Testis (tissue), 5 donors: ENCODE measurements around the gene OR2L2. TPM values are rescaled to one million over a fixed set of nuclear protein-coding genes. Genes with fewer than 3 reads are reported as not detected.

Experiments
- DNase-seq: peaks from one replicate; pipeline ENCODE4 v3.0.0-alpha.2; 2019
- H3K27ac ChIP-seq, 2 donors: fragments of 200-600 bp; sonication (generic); one replicate each; pipeline ENCODE4 v1.5.1; 2019
- H3K27me3 ChIP-seq: fragments of 200-600 bp; sonication (generic); one replicate; pipeline ENCODE4 v1.5.1; 2019
- H3K36me3 ChIP-seq: fragments of 200-600 bp; sonication (generic); one replicate; pipeline ENCODE4 v1.5.1; 2017; ENCODE audit warnings: low read depth; ENCODE audit errors: missing control alignments
- H3K4me1 ChIP-seq: fragments of 200-600 bp; sonication (generic); one replicate; pipeline ENCODE4 v1.5.1; 2019
- H3K4me3 ChIP-seq, 2 donors: fragments of 200-600 bp; sonication (generic); one replicate each; pipeline ENCODE4 v1.5.1; 2017 to 2019
- H3K9me3 ChIP-seq: fragments of 200-600 bp; sonication (generic); one replicate; pipeline ENCODE4 v1.5.1; 2017
- POLR2A ChIP-seq: fragments of 450-650 bp; IDR thresholded peaks from one replicate; pipeline ENCODE4 v1.6.1; 2017; ENCODE audit warnings: antibody characterized with exemption, mild to moderate bottlenecking, moderate library complexity
- WGBS, 2 donors: methylation state at CpG; one replicate each; pipeline ENCODE4 v1.1.5; 2018; 5-methylcytosine and 5-hydroxymethylcytosine counted together
- intact Hi-C: fragments of 100-400 bp; cut with DNase I; formaldehyde crosslinking; loops from one replicate; pipeline ENCODE4 v1.15.1; 2023; ENCODE audit warnings: low total_unique reads
- long read RNA-seq, 2 donors: transcript quantifications; one replicate each; lab custom pipeline, GENCODE V29; 2026
- polyA plus RNA-seq: library from polyadenylated mRNA; stranded (reverse); fragments of 350-450 nt; fragmentation: Illumina TruSeq; extraction: RNeasy Lipid Tissue Mini Kit (QIAGEN cat#74804); gene quantifications from one replicate; pipeline ENCODE4 v1.2.3, GENCODE V29; 2014; ENCODE audit warnings: low read depth, low replicate concordance; ENCODE audit not compliant: insufficient read depth
- total RNA-seq, 2 donors: library from RNA; depleted of rRNA; stranded (reverse); fragments of >200 nt; gene quantifications; one replicate each; pipeline ENCODE4 v1.2.3, GENCODE V29; 2016
- TF ChIP-seq, protein P1 (sequence below), 3 experiments: fragments of 450-650 bp in 2 of 3; fragments of 200-600 bp in 1 of 3; sonication (generic) in 1 of 3; IDR thresholded peaks; one replicate each; pipeline ENCODE4 v1.5.1; 2016 to 2019; ENCODE audit warnings: antibody characterized with exemption in 3 of 3, mild to moderate bottlenecking in 2 of 3, moderate library complexity in 1 of 3

Gene OR2L2, protein sequence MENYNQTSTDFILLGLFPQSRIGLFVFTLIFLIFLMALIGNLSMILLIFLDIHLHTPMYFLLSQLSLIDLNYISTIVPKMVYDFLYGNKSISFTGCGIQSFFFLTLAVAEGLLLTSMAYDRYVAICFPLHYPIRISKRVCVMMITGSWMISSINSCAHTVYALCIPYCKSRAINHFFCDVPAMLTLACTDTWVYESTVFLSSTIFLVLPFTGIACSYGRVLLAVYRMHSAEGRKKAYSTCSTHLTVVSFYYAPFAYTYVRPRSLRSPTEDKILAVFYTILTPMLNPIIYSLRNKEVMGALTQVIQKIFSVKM
- total RNA-seq (1 to 10 TPM in 1 of 2 donors, under 1 TPM in 1; 0.56 to 1.2 TPM), polyA plus RNA-seq (1.7 TPM)
- long read RNA-seq, donor 1: 0 reads
- long read RNA-seq, donor 2: 0 reads

DNA sequence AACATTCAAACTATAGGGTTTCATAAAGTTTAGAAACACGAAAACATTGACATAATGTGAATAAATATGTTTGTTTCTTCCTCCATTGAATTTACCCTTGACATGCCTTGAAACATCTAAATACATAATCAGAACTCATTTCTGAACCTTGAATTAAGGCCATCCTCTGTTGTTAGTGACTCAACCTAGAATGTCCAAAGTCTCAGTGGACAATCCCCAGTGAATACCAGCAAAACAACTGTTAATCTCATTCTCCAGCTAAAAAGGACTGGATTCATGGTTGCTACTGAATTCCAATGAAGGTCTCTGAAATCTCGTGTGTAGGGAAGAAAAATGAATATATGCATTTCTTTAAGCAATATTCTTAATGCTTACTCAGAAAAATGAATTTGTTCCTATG lies at the start of gene OR2L2:
OR2L2 (plus strand) TSS at position 301 of the 400 bp plus-strand sequence. CDS start 8,198 bp downstream, outside the sequence.
- no peak for DNase-seq
- no peak within 1 kb of the TSS for H3K27ac ChIP-seq
- no peaks in the 10 kb centered on the region for H3K9me3 ChIP-seq
- H3K27me3 ChIP-seq: no peaks in the 10 kb centered on the region
- WGBS, 2 donors: 56 to 74% methylated on average over 2 of the region's 2 CpGs
- no peaks in the 10 kb centered on the region for H3K4me1 ChIP-seq
- no peaks in the 10 kb centered on the region for H3K36me3 ChIP-seq
- intact Hi-C loops: no loop called here
- no peak within 1 kb of the TSS for H3K4me3 ChIP-seq
- TF ChIP-seq, protein P1, sequence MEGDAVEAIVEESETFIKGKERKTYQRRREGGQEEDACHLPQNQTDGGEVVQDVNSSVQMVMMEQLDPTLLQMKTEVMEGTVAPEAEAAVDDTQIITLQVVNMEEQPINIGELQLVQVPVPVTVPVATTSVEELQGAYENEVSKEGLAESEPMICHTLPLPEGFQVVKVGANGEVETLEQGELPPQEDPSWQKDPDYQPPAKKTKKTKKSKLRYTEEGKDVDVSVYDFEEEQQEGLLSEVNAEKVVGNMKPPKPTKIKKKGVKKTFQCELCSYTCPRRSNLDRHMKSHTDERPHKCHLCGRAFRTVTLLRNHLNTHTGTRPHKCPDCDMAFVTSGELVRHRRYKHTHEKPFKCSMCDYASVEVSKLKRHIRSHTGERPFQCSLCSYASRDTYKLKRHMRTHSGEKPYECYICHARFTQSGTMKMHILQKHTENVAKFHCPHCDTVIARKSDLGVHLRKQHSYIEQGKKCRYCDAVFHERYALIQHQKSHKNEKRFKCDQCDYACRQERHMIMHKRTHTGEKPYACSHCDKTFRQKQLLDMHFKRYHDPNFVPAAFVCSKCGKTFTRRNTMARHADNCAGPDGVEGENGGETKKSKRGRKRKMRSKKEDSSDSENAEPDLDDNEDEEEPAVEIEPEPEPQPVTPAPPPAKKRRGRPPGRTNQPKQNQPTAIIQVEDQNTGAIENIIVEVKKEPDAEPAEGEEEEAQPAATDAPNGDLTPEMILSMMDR (IDR thresholded peaks at IDR 0.05): no peak
- TF ChIP-seq POLR2A: no peak

GRCh38 chr1:247992986-247993385 lies 36.9 kb upstream of the OR2L2 start:
- Histone ChIP-seq H3K27me3 (no peaks in the 10 kb centered on the region), H3K4me1 (no peaks in the 10 kb centered on the region), H3K36me3 (no peaks in the 10 kb centered on the region), H3K27ac (no peak overlapping the region), H3K4me3 (no peak overlapping the region), H3K9me3 (no peaks in the 10 kb centered on the region)
- intact Hi-C loops: no loop called here
- DNase-seq: no peak
- TF ChIP-seq POLR2A: no peak
- TF ChIP-seq, protein P1 (IDR thresholded peaks at IDR 0.05): no peak
- WGBS, 2 donors: 66 to 68% methylated on average over 2 of the region's 2 CpGs

DNA sequence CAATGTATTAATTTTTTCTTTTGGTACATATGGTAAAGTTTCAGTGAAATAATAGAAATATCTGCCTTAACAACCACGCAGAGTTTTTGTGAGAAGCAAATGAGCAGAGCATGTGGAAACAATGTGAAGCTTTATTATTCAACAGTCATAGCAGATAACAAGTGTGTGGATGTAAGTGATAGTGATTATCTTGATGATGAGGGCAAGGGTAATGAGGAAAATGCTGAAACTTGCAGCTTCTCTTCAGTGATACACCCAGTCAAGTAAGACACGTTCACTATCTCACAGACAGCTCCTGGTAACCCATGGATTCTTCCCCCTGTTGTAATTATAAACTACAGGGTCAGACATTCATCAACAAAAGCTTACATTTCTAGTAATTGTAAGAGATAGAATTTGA lies 31.1 kb upstream of the OR2L2 start:
- DNase-seq: no peak
- H3K9me3 ChIP-seq: no peaks in the 10 kb centered on the region
- TF ChIP-seq POLR2A: no peak
- TF ChIP-seq, protein P1 (IDR thresholded peaks at IDR 0.05): no peak
- H3K36me3 ChIP-seq: no peaks in the 10 kb centered on the region
- no peak overlapping the region for H3K4me3 ChIP-seq
- no peaks in the 10 kb centered on the region for H3K4me1 ChIP-seq
- intact Hi-C loops: no loop called here
- 56 to 64% methylated on average over 2 of the region's 2 CpGs for WGBS, 2 donors
- no peak overlapping the region for H3K27ac ChIP-seq
- H3K27me3 ChIP-seq: no peaks in the 10 kb centered on the region

DNA sequence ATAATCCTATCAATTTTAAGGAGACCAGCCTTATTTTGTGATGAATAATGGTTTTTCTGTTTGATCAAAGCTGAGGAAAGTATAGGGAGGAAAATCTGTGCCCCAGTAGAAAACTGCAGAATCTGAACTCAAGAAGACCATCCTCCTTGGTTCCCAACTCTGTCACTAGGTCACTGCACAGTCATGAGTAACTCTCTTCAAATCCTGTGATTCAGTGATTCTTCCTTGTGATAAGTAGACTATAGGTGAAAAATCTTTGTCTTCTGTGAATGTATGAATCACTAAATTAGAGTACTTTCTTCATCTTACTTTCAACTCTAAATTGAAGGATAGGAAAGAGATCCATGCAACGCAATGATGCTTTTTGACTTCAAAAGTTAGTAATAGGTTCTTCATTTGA lies 29.7 kb upstream of the OR2L2 start:
- Histone ChIP-seq H3K4me3 (no peak overlapping the region), H3K27me3 (no peaks in the 10 kb centered on the region), H3K9me3 (no peaks in the 10 kb centered on the region), H3K4me1 (no peaks in the 10 kb centered on the region), H3K27ac (no peak overlapping the region), H3K36me3 (no peaks in the 10 kb centered on the region)
- 87 to 90% methylated on average over 1 of the region's 1 CpG for WGBS, 2 donors
- intact Hi-C loops: no loop called here
- TF ChIP-seq, protein P1 (IDR thresholded peaks at IDR 0.05): no peak
- TF ChIP-seq POLR2A: no peak
- no peak for DNase-seq

GRCh38 chr1:248007778-248008177 lies 22.1 kb upstream of the OR2L2 start:
- no peak for DNase-seq
- intact Hi-C loops: no loop called here
- H3K27me3 ChIP-seq: no peaks in the 10 kb centered on the region
- H3K9me3 ChIP-seq: no peaks in the 10 kb centered on the region
- no peak for TF ChIP-seq POLR2A
- TF ChIP-seq, protein P1 (IDR thresholded peaks at IDR 0.05): no peak
- 69 to 81% methylated on average over 1 of the region's 1 CpG for WGBS, 2 donors
- H3K4me1 ChIP-seq: no peaks in the 10 kb centered on the region
- no peaks in the 10 kb centered on the region for H3K36me3 ChIP-seq
- H3K4me3 ChIP-seq: no peak overlapping the region
- H3K27ac ChIP-seq: no peak overlapping the region
